SK-N-MC (cell line): ENCODE measurements around the gene TRPV2.

Source experiments
- DNase-seq: peaks from one replicate; pipeline ENCODE4 v3.0.0-alpha.2; 2011; ENCODE audit warnings: low read depth, low spot score
- H3K27ac ChIP-seq: fragments of 200-600 bp; sonication (generic); 2 replicates; pipeline ENCODE4 v1.5.1; 2016; ENCODE audit warnings: mixed run types
- H3K36me3 ChIP-seq: fragments of 200-600 bp; sonication (generic); 2 replicates; pipeline ENCODE4 v1.6.1; 2017; ENCODE audit warnings: antibody characterized with exemption, low read length, mixed read lengths; ENCODE audit not compliant: insufficient read depth
- H3K4me3 ChIP-seq: fragments of 200-600 bp; sonication (generic); 2 replicates; pipeline ENCODE4 v1.5.1; 2016
- H3K9ac ChIP-seq: fragments of 200-600 bp; sonication (generic); 2 replicates; pipeline ENCODE4 v1.8.0; 2017; ENCODE audit warnings: mixed run types, mixed read lengths; ENCODE audit not compliant: insufficient read length
- H3K9me3 ChIP-seq: fragments of 200-600 bp; sonication (generic); 2 replicates; pipeline ENCODE4 v1.6.1; 2017; ENCODE audit warnings: low read depth, mild to moderate bottlenecking, antibody characterized with exemption, low read length, moderate library complexity, mixed read lengths
- EZH2 ChIP-seq: fragments of 200-600 bp; sonication (generic); IDR thresholded peaks from one replicate; pipeline ENCODE4 v1.6.1; 2017; ENCODE audit warnings: antibody characterized with exemption
- FOXP2 ChIP-seq: optimal IDR thresholded peaks from 2 replicates; pipeline ENCODE3; 2011; ENCODE audit warnings: mild to moderate bottlenecking, moderate library complexity; ENCODE audit not compliant: insufficient read depth; ENCODE audit errors: extremely low read length, control extremely low read depth
- POLR2AphosphoS5 ChIP-seq: IDR thresholded peaks from 2 replicates; pipeline ENCODE4 v1.6.1; 2012; ENCODE audit warnings: mild to moderate bottlenecking, low read depth, low read length, borderline replicate concordance

The TRPV2 gene

DNA sequence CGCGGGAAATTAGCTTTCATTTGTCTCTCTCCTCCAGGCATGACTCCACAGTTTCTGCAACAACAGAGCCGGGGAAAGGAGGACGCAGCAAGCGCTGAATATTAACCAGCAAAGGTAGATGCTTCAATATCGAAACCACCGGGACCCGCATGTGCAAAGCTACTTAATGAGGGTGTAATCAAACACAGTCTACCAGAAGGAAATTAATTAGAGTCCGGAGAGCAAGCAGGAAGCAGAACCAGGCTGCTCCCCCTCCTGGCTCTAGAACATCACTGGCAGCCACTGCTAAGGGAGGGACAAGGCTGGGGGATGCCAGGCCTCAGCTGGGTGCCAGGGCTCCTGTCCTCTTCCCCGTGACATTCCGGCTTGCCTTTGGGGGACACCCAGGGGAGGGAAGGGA is 54.9 kb downstream of the TRPV2 start:
- H3K36me3 ChIP-seq: no peaks in the 10 kb centered on the region
- no peak for DNase-seq
- TF ChIP-seq EZH2: no peak
- TF ChIP-seq POLR2AphosphoS5: no peak
- TF ChIP-seq FOXP2: no peak
- H3K27ac ChIP-seq: no peak overlapping the region
- no peak overlapping the region for H3K9ac ChIP-seq
- H3K4me3 ChIP-seq: peak overlapping the region; percentile 37; the same call in 1 of the 2 replicates
- no peaks in the 10 kb centered on the region for H3K9me3 ChIP-seq

DNA sequence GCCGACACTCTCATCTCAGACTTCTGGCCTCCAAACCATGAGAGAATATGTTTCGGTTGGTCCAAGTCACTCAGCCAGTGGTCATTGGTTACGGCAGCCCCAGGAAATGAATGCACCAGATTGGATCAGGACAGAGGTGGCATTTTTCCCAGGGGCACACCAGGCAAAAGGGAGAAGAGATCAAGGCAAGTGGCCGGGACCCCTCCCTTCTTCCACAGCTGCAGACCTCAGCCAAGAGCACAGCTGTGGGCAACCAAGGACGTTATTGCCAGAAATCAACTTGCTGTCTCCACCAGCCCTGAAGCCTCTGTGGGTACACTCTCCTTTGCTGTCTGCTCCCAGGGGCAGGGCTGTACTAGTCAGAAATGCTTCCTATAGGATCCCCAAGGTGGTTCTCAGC is 55.9 kb downstream of the TRPV2 start:
- H3K9me3 ChIP-seq: no peaks in the 10 kb centered on the region
- DNase-seq: no peak
- H3K9ac ChIP-seq: no peak overlapping the region
- H3K36me3 ChIP-seq: no peaks in the 10 kb centered on the region
- no peak overlapping the region for H3K27ac ChIP-seq
- no peak for TF ChIP-seq EZH2
- TF ChIP-seq POLR2AphosphoS5: no peak
- TF ChIP-seq FOXP2: no peak
- H3K4me3 ChIP-seq: no peak overlapping the region

DNA sequence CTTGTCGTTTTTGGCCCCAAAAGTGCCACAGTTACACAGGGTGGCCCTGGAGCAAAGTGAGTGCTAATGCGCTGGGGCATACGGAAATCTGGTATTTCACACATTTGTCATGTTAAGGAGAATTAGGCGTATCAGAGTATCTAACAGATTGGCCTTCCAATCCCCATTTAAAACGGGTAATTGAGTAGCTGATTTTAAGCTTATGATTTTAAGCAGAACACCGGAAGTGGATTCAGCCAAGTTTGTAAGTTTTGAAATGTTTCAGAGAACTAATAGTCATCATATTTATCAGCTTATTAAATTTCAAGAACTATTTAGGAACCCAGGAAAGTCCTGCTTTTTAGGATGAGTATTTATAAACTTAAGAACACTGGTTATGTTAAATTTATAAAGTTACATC is 57.2 kb downstream of the TRPV2 start:
- no peak overlapping the region for H3K9ac ChIP-seq
- no peak for DNase-seq
- H3K27ac ChIP-seq: peak overlapping the region; percentile 75
- peak overlapping the region; percentile 64 for H3K4me3 ChIP-seq
- no peak for TF ChIP-seq POLR2AphosphoS5
- no peak for TF ChIP-seq FOXP2
- no peak for TF ChIP-seq EZH2
- no peaks in the 10 kb centered on the region for H3K36me3 ChIP-seq
- H3K9me3 ChIP-seq: no peaks in the 10 kb centered on the region

DNA sequence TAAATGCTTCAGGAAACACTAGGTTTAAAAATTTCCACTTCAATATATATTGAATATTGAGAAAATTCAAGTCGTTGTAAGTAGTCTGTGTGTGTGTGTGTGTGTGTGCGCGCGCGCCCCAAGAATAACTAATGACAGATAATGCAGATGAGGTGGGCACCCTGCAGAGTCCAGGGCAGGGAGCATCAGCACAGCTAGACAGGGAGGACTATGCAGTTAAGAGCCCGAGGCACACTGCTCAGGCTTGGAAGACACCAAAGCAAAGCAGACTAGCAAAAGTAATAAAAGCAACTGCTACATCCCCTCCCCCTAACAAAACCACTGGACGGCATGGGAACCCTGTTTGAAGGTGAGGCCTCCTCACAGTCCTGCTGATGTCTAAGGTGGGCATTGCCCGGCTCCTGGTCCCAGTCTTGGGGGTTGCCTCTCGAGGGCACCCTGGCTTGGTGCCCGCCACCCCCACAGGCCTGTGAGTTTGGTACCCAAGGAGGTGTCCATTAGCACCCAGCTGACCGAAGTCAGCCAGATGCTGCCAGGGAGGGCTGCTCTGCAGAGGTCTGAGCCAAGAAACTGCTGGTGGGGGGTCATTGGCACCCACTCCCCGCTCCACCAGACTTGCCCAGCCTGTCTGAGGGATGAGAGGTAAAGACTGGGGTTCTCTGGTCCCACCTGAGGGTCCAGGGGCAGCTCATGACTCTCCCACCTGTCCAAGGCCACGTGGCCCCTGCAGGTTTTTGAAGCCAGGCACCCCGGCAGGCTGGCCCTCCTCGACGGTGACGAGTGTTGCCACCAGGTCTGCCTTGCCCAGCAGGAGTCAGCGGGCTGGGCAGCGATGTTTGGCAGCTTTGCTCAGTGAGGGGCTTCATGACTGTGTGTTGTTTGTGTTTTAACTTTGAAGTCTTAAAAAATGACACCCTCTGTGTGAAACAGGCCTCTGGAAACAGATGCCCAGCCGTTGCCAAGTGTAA is 58.0 kb downstream of the TRPV2 start:
- Histone ChIP-seq H3K9ac (no peak overlapping the region), H3K27ac (peak overlapping the region; percentile 75), H3K36me3 (no peaks in the 10 kb centered on the region), H3K9me3 (no peaks in the 10 kb centered on the region), H3K4me3 (peak overlapping the region; percentile 64)
- DNase-seq: no peak
- no peak for TF ChIP-seq FOXP2
- no peak for TF ChIP-seq POLR2AphosphoS5
- TF ChIP-seq EZH2: no peak

DNA sequence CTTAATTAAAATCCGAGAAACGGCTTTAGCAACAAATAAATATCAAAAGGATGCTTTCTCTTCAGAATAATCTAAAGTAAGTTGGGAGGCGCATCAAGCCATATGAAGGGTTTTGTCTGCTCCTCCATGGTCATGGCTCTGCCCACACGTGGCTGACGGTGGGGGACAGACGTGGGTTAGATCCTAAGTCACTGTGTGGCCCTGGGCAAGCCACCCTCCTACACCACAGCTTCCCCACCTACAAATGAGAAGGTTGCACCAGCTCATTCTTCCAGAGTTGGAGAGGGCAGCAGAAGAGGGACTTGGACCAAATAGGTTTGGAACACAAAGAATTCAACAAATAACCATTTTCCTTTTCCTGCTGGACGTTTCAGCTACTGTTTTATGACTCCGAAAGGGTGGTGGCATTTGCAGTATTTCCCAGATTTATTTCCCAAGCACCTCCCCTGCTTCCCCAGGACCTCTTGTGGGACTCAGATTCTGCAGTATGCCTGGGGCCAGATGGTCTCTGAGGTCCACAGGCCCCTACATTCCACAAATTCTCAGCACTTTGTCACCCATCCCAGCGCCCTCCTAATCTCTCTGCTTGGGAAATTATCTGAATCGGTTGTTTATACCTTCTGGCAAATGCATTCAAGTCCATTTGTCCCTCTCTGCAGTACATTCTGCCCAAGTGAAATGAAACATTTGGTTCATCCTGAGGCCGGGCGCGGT is 58.8 kb downstream of the TRPV2 start:
- Histone ChIP-seq H3K9ac (no peak overlapping the region), H3K9me3 (no peaks in the 10 kb centered on the region), H3K36me3 (no peaks in the 10 kb centered on the region), H3K4me3 (no peak overlapping the region), H3K27ac (no peak overlapping the region)
- TF ChIP-seq EZH2 (no peak), FOXP2 (no peak), POLR2AphosphoS5 (no peak)
- no peak for DNase-seq

DNA sequence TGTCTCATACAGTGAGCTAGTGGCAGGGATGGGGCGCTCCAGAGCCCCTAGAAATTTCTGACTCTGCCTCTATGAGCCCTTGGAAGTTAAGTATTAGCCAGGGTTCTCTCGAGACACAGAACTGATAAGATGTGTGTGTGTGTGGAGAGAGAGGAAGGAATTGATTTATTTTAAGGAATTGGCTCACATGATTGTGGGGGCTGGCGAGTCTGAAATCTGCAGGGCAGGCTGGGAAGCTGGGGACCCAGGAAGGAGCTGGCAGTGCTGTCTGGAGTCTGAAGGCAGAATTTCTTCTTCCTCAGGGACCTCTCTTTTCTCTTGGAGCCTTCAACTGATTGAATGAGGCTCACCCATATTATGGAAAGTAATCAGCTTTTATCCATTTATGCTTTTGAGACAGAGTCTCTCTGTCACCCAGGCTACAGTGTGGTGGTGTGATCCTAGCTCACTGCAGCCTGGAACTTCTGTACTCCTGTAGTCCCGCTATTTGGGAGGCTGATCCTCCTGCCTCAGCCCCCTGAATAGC is 59.9 kb downstream of the TRPV2 start:
- no peaks in the 10 kb centered on the region for H3K36me3 ChIP-seq
- TF ChIP-seq FOXP2: no peak
- TF ChIP-seq POLR2AphosphoS5: no peak
- no peak for TF ChIP-seq EZH2
- no peak overlapping the region for H3K27ac ChIP-seq
- no peak for DNase-seq
- H3K9me3 ChIP-seq: no peaks in the 10 kb centered on the region
- no peak overlapping the region for H3K9ac ChIP-seq
- no peak overlapping the region for H3K4me3 ChIP-seq

DNA sequence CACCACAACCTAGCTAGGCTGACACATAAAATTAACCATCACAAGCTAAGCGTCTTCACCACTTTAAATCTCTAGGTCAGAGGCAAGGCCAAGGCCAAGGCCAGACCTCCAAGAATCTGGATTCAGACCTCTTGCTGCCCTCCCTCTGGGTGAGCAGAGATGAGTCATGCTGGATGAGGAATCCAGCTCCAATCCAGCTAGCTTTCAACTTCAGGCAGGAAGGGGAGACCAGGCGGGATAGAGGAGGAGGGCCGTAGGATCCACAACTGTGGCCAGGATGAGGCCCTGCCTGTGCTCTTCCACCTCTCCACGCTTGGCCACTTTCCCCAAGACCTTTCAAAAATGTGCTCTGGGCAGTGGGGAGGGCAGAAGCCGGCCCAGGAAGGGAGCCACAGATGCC is 61.9 kb downstream of the TRPV2 start:
- H3K36me3 ChIP-seq: no peaks in the 10 kb centered on the region
- no peak overlapping the region for H3K9ac ChIP-seq
- TF ChIP-seq EZH2 (no peak), FOXP2 (no peak), POLR2AphosphoS5 (no peak)
- no peak for DNase-seq
- no peak overlapping the region for H3K27ac ChIP-seq
- H3K9me3 ChIP-seq: no peaks in the 10 kb centered on the region
- H3K4me3 ChIP-seq: no peak overlapping the region

DNA sequence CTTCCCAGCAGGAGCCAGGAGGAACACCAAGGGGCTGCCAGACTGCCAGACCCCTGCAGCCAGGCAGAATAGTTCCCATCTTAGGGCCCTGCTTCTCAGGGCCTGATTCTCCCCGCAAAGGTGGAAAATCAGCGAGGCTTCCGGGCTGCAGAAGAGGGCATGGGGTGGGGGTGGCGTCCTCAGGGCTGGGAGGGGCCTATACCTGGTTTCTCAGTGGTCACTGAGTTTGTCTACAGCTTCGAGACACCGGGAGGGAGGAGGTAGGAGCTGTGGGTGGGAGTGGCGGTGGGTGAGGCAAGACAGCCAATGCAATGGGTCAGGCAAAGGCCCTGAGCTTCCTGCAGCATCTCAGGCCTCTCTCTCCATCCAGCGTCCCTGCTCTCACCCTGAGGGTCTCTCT is 62.3 kb downstream of the TRPV2 start:
- Histone ChIP-seq H3K36me3 (no peaks in the 10 kb centered on the region), H3K9ac (no peak overlapping the region), H3K27ac (no peak overlapping the region), H3K4me3 (no peak overlapping the region), H3K9me3 (no peaks in the 10 kb centered on the region)
- no peak for DNase-seq
- TF ChIP-seq EZH2: no peak
- no peak for TF ChIP-seq FOXP2
- no peak for TF ChIP-seq POLR2AphosphoS5
